GM12874 (cell line): ENCODE data around the gene HSPA12A.

Experiments
- TF ChIP-seq, protein P1 (sequence below): IDR thresholded peaks from 2 replicates; pipeline ENCODE4 v1.5.1; 2011; ENCODE audit warnings: low read depth, mild to moderate bottlenecking, control low read depth, low read length, moderate library complexity; ENCODE audit not compliant: insufficient read depth

HSPA12A gene

DNA sequence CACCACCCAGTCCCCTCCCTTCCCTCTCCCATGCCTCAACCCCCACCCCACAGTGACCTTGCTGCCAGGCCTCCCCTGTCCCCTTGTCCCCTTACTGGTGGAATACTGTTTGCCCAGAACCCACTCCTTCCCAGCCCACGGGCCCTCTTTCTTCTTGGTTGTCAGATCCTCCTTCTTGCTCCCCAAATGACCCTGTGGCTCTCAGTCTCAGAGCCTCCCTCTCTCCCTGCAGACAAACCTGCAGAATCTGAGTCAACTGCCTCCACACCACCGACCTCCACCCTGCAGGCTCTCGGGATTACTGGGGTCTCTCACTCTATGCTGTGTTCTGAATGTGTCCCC lies 47.5 kb downstream of the HSPA12A start:
- TF ChIP-seq, protein P1, sequence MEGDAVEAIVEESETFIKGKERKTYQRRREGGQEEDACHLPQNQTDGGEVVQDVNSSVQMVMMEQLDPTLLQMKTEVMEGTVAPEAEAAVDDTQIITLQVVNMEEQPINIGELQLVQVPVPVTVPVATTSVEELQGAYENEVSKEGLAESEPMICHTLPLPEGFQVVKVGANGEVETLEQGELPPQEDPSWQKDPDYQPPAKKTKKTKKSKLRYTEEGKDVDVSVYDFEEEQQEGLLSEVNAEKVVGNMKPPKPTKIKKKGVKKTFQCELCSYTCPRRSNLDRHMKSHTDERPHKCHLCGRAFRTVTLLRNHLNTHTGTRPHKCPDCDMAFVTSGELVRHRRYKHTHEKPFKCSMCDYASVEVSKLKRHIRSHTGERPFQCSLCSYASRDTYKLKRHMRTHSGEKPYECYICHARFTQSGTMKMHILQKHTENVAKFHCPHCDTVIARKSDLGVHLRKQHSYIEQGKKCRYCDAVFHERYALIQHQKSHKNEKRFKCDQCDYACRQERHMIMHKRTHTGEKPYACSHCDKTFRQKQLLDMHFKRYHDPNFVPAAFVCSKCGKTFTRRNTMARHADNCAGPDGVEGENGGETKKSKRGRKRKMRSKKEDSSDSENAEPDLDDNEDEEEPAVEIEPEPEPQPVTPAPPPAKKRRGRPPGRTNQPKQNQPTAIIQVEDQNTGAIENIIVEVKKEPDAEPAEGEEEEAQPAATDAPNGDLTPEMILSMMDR, result no peak

DNA sequence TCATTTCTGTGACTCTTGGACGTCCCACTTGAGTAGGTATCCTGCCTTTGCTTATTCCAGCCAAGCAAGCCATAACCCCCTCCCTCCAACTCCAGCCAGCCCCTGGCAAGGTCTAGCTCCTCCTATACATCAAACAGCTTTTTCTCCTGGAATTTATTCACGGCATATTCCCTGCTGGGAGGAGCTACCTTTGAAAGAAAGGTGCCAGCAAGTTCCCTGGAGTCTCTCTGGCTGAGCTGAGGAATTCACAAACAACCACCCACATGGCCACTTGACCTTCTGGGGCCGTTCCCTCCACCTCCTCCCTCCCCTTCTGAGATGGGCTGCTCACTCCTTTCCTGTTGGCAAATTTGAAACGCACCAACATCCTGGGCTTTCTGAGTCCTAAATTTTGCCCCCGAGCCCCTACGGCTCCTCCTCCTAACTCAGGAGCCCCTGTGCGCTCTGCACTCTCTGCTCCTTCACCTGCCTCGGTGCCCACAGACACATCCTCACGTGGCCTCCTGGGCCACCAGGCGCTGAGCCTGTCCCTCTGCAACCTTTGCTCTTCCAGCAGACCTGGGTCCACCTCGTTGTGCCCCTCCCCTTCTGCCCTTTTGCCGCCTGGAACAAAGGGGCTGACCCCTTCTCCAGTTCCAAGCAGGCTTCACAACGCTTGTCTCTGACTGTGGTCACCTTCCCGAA lies 48.0 kb downstream of the HSPA12A start:
- TF ChIP-seq, protein P1, result no peak

DNA sequence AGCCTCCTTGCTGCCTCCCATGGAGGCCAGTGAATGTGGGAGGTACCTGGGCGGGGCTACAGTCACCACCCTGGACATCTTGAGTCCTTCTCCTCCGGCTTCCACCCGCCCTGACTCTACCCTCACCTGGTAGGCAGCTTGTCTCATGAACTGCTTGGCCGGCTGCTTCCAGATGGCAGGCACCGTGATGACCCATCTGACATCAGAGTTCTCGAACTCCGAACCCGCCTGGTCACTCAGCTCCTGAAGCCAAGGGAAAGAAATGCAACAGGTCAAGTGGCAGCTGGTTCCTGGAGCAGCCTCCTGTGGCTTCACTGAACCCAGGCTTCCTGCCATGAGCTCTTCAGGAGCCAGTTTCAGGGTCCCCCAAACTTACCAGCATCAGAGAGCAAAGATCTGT lies 50.1 kb downstream of the HSPA12A start:
- TF ChIP-seq, protein P1, result no peak

DNA sequence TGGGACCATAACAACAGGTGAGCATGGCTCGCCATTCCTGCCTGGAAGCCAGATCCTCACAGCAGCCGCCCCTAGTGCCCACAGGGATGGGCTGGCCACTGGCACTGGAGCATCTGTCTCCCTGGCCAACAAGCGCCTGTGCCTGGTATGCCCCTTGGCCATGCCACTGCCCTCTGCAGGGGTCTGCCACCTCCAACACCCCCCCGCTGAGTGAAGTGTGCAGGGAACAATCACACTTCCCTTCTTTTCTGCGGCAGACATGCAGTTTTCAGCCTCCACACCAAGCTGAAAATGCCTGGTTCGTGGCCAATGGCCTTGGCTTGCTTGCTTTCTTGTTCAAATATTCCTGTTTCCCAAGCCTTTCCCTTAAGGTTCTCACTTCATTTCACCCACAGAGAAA lies 50.7 kb downstream of the HSPA12A start:
- TF ChIP-seq, protein P1, result no peak

DNA sequence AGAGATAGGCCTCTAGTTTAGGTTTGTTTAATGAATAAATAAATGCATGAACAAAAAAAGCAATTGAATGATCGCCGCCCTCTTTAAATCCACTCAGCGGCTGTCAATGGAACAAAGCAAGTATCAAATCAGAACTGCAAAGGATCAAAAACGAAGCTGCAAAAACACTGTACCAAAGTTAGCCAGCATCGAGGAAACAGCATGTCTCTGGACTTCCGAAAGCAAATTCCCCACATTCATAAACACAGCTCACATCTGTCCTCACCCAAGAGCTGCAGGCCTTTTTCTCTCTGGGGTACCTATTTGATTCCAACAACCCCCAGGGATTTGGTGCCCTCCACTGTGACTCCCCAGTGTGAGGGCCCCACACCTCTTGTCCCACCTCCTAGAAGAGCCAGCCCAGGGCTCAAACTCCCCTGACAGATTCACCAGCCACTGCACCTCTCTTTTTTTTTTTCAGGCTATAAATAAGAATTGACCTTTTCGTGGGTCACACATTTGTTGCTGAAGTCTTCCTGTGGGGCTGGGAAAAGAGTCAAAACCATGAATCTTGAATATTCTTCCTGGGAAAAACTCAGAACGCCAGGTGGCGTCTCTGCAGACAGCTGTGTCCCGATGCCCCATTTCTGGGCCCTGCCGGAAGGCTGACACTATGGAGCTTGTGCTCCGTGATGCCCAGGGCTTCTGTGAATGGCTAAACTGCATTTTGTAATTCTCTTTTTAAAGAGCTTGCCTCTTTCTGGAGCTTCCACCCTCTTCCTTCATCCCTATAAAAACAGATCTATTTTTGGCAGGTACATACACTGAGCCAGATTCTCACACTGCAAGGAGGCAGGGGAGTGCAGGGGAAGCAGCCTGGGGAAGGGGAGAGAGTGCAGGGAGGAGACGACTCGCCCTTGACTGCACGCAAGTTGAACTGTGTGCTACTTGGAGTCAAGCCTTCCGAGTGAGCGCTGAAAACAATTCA lies 51.7 kb downstream of the HSPA12A start:
- TF ChIP-seq, protein P1, result no peak

DNA sequence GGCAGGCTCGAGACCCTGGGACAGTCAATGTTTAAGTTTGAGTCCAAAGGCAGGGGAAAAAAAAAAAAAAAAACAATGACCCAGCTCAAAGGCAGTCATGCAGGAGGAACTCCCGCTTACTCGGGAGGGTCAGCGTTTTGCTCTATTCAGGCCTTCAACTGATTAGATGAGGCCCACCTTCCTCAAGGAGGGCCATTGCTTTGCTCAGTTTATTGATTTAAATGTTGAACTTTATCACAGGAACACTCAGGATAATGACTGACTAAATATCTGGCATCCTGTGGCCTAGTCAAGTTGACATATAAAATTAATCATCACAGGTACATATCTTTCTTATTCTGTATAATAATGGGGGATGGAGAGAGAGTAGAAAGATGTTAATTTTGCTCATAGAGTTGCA lies 52.6 kb downstream of the HSPA12A start:
- TF ChIP-seq, protein P1, result no peak

DNA sequence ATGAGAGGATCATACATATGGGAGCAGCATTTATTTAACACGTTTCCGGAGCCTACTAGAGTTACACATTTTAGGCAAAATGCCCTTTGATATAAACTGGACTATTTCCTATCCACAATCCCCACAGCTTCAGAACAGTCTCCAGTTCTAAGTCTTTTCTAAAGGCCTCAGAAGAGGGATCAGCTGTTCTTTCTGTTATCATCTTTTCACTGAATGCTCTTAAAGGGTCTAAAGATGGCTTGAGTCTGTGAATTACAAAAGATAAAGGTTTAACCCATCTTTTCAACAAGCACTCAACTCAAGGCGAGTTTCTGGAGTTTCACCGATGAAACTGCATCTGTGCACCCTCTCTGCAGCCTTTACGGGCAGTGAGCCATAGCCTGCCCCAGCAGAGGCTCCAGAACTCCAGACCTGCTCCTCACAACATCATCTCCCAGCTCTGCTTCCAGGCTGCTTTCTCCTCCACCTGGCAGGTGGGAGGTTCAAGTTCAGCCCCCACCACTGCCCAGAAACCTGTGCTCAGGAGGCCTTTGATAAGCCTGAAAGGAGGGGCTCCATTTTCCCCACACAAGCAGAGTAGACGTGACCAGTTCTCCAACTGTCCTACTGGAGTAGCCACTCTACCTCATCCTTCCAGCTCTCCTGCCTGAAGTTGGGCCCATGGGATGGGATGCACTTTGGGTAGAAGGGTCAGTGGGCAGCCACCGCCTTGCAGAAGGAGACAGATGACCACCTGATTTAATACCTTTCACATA lies 53.4 kb downstream of the HSPA12A start:
- TF ChIP-seq, protein P1, result no peak
